PFSK-1 (cell line): ENCODE data around the gene TAF4.

Experiments used
- FOXP2 ChIP-seq: optimal IDR thresholded peaks from 2 replicates; pipeline ENCODE3; 2011; ENCODE audit warnings: borderline replicate concordance, control low read depth, inconsistent platforms; ENCODE audit not compliant: insufficient read depth; ENCODE audit errors: extremely low read length, extremely low read depth
- POLR2AphosphoS5 ChIP-seq: IDR thresholded peaks from 2 replicates; pipeline ENCODE4 v1.6.1; 2012; ENCODE audit warnings: low read depth, mild to moderate bottlenecking, control low read depth, low read length, moderate library complexity
- REST ChIP-seq, 2 experiments: IDR thresholded peaks; 2 replicates each; pipeline versions ENCODE4 v1.6.1 to v1.8.0; 2011 to 2012; ENCODE audit warnings: low read depth in 2 of 2, low read length in 2 of 2, control low read depth in 1 of 2, inconsistent platforms in 1 of 2, mild to moderate bottlenecking in 1 of 2, moderate library complexity in 1 of 2; ENCODE audit not compliant: insufficient read depth in 1 of 2
- SIN3A ChIP-seq: IDR thresholded peaks from 2 replicates; pipeline ENCODE4 v1.6.1; 2012; ENCODE audit warnings: mild to moderate bottlenecking, low read length, moderate library complexity, borderline replicate concordance; ENCODE audit not compliant: insufficient read depth
- TAF1 ChIP-seq: IDR thresholded peaks from 2 replicates; pipeline ENCODE4 v1.6.1; 2012; ENCODE audit warnings: low read length, control low read depth, borderline replicate concordance; ENCODE audit not compliant: insufficient read depth

The TAF4 gene

GRCh38 chr20:62045529-62046285 is 20.0 kb downstream of the TAF4 start:
- TF ChIP-seq POLR2AphosphoS5 (no peak), TAF1 (no peak), FOXP2 (no peak), SIN3A (no peak), REST (IDR thresholded peaks at IDR 0.05; ENCODE audit: insufficient read depth in 1 of 2, low read depth in 2 of 2, low read length in 2 of 2) (no peak)

GRCh38 chr20:62045118-62045517 is 20.6 kb downstream of the TAF4 start:
- TF ChIP-seq REST (IDR thresholded peaks at IDR 0.05; ENCODE audit: insufficient read depth in 1 of 2, low read depth in 2 of 2, low read length in 2 of 2) (no peak), TAF1 (no peak), SIN3A (no peak), FOXP2 (no peak), POLR2AphosphoS5 (no peak)

DNA sequence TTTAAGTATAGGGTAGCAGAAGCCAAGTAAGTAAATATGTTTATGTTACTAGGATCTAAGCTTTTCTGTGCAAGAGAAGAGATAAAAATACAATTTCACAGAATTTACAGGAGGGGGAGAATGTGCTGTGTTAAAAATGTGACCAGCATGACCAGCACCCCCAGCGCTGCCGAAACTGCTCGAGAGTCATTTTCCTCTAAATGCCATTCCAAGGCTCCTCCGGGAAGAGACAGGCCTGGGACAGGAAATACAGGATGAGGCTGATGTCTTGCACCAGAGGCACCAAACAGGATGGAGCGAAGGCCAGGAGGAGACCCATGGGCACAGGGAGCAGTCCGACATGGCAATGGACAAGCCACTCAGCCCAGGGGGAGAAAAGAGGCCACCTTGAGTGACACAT is 21.1 kb downstream of the TAF4 start:
- TF ChIP-seq SIN3A (no peak), REST (IDR thresholded peaks at IDR 0.05; ENCODE audit: insufficient read depth in 1 of 2, low read depth in 2 of 2, low read length in 2 of 2) (no peak), TAF1 (no peak)

- TF ChIP-seq REST (IDR thresholded peaks at IDR 0.05; ENCODE audit: insufficient read depth in 1 of 2, low read depth in 2 of 2, low read length in 2 of 2) (no peak), SIN3A (no peak), TAF1 (no peak), POLR2AphosphoS5 (no peak), FOXP2 (no peak)
Observed at GRCh38 chr20:62043131-62043914, 22.4 kb downstream of the TAF4 start.
